GM18951 (cell line): Measurements from ENCODE around the gene DUSP15.
"Not testable (repeated sequence)": the region's sequence is repeated elsewhere in the genome, so short reads cannot be mapped to it uniquely, and the experiment has no call there.

ENCODE experiments used
- POLR2A ChIP-seq: IDR thresholded peaks from 4 replicates; pipeline ENCODE4 v1.6.1; 2011; ENCODE audit warnings: mild to moderate bottlenecking; ENCODE audit not compliant: insufficient read length, insufficient read depth; ENCODE audit errors: extremely low read depth
- in situ Hi-C: fragments of 300-500 bp; cut with MboI; formaldehyde crosslinking; loops from one replicate; pipeline ENCODE4 v1.12.0; 2022; ENCODE audit warnings: low sequenced_read_pairs, mixed read lengths, inconsistent platforms; ENCODE audit not compliant: unreplicated experiment

The DUSP15 gene, protein sequence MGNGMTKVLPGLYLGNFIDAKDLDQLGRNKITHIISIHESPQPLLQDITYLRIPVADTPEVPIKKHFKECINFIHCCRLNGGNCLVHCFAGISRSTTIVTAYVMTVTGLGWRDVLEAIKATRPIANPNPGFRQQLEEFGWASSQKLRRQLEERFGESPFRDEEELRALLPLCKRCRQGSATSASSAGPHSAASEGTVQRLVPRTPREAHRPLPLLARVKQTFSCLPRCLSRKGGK

DNA sequence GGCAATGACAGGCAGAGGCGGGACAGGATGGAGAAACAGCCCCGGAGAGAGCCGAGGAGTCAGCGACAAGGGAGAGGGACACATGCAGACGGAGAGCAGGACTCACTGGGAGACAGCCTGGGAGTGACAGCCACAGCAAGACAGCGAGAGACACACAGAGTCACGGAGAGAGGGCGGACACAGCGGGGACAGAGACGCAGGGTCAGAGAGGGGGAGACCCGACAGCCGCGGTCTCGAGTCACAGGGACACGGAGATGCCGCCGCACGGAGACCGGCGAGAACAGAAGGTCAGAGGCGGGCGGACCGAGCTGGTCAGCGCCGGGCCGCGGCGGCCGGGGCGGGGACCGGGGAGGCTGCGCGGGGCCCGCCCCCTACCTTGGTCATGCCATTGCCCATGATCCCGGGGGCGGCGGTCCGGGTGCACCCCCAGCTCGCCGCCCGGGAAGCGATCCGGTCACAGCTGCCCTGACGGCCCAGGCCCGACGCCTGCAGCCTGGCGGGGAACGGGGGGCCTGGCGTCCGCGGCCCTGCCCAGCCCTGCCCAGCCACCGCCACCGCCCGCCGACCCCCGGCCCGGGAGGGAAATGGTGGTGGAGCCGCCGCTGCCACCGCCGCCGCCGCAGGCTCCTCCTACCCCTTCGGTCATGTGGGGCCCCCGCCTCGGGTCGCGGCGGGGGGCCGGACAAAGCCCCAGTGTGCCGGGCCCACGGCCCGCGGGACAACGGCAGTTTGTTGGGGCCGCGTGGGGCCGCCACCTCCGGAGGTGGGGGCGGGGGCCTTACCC is at the start of gene DUSP15, which contains the start of gene TTLL9:
TSS of gene DUSP15 (minus strand) at position 586 of the 784 bp plus-strand sequence. CDS start at position 396, 190 bp downstream.
TSS of gene TTLL9 (plus strand) at position 693 of the 784 bp plus-strand sequence. CDS start 493 bp downstream, outside the sequence.
- no peak for TF ChIP-seq POLR2A
- in situ Hi-C loops: no loop called here

DNA sequence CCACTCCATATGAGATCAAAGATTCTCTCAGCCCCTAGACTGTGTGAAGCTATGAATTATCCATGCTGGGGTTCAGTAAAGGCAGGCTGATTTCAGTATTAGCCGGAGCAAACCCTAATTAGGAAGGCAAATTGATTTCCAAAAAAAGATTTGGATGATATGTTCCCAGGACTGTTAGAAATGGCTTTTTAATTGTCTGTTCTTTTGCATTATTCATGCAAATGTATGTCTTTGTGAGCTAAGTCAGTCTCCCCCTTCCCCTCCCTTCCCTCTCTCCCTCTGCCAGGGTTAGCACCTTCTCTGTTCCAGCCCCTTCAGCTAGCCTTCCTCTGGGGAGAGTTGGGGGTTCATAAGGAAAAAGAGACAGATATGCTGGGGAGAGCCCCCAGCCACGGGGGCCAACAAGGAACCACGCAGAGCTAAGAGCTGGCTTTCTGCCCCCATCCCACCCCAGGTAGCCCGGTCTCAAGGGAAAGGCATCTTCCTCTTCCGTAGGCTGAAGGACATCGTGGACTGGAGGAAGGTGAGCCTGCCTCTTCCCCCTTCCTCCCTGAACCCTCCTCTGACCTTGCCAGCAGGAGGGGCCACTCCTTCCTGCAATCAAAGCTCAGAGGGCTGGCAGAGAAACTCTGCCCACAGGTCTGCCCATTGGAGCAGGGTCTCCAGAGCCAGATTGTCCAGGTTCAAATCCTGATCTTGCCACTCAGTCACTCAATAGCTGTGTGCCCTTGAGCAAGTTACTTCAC is 49.3 kb upstream of the DUSP15 start:
- no peak for TF ChIP-seq POLR2A
- in situ Hi-C loops: no loop called here

DNA sequence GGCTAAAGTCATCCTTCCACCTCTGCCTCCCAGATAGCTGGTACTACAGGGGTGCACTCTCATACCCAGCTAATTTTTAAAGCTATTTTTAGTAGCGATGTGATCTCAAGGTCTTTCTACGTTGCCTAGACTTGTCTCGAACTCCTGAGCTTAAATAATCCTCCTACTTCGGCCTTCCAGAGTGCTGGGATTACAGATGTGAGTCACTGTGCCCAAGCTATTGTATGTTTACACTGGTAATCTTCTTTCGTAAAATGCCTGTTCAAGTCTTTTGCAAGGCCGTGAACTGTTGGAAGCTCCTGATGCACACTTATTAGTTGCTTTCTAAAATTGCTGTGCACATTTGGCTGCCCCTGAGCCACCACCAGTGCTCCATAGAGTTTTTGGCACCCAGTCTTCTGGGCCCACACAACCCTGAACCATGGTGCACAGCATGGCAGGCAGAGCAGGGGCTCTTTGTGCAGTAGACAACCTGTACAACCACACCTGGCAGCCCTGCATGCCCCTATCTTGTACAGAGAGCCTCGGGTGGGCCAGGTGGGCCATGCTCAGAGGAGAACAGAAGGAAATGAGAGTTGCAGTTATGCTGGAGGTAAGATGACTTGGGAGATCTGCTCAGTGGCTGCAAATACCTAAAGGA is 48.3 kb upstream of the DUSP15 start:
- in situ Hi-C loops: no loop called here

DNA sequence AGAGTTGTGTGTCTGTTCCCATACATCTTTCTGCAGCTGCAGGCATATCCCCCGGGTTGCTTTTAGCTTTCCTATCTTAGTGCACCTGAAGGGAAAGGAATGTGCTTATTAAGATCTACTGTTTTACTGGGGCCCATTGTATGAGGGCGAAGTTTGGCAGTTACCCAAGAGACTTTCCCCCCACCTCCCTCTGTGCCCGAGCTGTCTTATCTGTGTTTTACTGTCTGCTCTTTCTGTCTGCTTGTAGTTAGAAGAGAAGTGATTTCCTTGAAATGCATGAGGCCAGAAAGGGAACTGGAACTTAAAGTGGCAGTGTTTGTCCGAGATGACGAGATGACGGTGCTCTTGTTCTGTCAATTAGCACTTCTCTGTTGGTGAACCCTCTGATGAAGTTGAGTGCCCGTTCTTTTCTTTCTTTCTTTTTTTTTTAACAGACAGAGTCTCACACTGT is 47.7 kb upstream of the DUSP15 start:
- in situ Hi-C loops: not testable (repeated sequence)

More for the DNA sequence above, 48.3 kb upstream of the DUSP15 start:
- TF ChIP-seq POLR2A: no peak

DNA sequence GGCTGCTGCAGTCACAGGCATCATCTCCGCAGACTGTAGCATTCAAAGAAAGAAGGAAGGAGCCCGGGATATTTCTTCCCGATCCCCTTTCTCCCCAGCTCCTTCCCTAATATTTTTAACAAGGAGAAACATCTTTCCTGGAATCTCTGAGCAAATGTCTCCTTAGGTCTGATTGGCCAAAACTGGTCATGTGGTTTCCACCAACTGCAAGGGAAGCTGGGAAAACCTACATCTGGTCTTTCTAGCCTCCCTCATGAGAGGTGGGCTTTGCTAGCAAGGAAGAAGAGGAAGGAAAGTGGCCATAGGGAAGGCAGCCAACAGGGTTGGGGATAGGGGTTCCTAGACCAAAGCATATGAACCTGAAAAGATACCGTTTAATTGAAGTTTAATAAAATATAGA is 46.4 kb upstream of the DUSP15 start:
- in situ Hi-C loops: no loop called here
- TF ChIP-seq POLR2A: no peak

DNA sequence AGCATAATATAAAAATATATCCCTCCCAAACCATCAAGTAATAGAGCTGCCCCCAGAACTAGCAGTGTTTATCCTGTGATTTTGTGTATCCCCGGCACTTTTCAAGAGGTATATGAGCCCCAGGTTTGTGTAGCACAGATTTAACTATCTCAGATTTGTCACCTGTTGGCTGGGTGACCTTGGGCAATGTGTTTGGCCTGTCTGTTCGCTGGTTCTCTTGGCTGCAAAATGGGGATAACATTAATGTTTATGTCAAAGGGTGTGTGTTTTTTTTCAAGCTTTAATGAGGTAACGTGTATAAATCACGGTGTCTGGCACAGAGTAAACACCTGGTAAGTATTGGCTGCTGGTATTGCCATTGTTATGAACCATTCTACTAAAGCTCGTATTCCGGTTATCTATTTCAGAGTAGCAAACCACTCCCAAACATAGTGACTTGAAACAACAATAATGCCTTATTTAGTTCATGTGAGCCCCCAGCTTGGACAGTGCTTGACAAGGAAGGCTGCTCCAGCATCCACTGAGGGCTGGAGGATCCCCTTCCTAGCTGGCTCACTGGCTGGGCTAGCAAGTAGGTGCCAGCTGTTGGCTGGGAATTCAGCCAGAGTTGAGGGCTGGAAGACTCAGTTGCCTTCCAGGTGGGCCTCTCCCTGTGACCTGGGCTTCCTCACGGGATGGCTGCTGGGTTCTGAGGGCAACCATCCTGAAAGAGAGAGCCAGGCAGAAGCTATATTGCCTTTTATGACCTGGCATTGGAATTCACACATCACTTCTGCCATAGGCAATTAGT is 45.4 kb upstream of the DUSP15 start:
- TF ChIP-seq POLR2A: no peak
- in situ Hi-C loops: no loop called here

DNA sequence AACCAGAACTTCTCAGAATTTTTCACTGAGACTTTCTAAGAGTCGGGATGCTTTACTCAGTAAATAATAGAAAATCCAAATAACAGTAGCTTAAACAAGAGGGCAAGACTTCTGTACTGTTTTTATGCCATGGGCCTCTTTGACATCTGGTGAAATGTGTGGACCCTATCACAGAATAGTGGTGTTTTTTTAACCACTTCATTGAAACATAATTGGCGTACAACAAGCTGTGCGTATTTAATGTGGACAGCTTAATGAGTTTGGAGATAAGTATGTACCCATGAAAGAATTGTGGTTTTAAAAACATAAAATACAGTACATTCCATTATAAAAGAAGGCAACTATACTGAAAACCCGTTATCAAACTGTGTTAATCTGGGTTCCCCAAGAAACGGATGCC is 43.8 kb upstream of the DUSP15 start:
- in situ Hi-C loops: no loop called here
- no peak for TF ChIP-seq POLR2A

DNA sequence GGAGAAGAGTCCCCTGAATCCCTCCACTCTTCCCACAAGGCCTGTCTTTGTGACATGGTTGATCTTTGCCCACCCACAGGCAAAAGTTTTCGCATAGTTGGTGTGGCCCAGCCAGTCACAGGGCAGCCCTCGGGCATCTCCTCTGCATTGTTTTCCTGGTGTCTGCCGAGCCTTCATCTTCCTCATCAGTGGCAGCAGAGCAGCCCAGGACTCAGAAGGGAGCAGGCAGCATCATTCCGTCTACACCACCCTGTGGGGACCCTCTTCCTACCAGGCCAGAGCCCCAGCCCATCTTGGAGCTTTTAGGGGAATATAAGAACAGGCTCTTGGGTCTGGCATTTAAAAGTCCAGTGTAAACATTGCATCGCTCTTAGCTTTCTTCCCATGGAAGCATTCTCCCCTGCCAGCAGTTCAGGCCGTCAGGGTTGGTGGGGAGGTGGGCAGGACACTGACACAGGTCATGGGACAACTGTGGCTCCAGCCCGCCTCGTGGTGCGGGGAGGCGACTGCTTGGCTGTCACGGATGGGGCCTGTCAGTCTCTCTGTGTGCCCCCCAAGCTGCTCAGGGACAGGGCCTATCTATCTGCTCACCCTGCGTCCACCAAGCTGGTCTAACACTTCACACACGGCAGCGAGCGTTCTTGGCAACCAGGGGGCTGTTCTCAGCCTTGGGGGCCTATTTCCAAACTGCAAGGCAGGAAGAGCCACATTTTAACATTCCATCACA is 43.3 kb upstream of the DUSP15 start:
- TF ChIP-seq POLR2A: no peak
- in situ Hi-C loops: no loop called here

DNA sequence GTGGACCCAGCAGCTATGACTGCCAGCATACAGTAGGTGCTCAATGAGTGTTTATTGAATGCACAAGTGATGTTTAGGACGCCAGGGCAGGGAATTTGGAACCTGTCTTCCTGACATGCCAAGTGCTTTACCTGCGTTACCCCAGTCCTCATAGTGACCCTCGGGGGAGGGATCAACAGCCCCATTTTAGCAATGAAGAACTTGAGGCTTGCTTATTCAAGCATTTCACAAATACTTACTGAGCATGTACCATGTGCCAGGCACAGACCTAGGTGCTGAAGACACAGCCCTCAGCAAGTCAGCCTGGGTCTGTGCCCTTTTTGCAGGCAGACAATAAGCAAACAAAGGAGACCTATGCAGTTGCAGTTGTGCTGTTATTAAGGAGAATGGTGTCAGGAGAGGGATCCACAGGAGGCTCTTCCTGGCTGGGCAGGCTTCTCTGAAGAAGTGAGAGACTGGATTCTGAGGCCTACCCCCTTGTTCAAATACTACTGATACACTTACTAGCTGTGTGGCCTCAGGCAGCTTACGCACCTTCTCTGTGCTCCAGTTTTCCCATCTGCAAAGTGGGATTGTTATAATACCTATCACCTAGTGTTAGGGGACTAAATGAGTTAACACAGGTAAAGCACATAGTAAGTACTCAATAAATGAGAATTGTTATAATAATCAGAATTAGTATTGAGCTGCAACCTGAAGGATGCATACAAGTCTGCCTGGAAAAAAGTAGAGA is 39.9 kb upstream of the DUSP15 start:
- TF ChIP-seq POLR2A: no peak

DNA sequence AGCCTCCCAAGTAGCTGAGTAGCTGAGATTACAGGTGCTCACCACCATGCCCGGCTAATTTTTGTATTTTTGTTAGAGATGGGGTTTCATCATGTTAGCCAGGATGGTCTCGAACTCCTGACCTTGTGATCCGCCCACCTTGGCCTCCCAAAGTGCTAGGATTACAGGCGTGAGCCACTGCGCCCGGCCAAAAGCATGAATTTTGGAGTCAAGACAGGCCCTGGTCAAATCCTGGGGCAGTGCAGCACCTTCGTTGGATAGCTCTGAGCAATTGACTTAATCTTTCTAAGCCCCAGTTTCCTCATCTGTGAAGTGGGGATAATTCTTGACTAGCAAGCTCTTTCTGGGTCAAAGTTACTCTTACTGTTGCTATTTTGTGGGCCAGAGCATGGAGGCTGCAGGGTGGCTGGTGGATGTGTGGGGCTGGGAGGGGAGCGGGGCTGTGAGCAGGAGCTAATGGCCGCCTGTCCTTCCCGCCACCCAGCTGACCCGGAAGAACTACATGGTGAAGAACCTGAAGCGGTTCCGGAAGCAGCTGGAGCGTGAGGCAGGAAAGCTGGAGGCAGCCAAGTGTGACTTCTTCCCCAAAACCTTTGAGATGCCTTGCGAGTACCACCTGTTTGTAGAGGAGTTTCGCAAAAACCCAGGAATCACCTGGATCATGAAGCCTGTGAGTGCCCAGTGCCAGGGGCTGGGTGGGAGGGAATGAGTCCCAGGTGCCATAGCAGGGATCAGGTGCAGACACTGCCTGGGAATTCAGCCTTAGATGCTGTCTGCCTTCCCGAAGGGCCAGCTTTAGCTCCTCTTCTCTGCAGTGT is 39.1 kb upstream of the DUSP15 start:
- TF ChIP-seq POLR2A: no peak
- in situ Hi-C loops: no loop called here

More for the DNA sequence above, 39.9 kb upstream of the DUSP15 start:
- in situ Hi-C loops: no loop called here
